Measurements from ENCODE around the gene GLIS2. TPM values are rescaled to one million over a fixed set of nuclear protein-coding genes. Genes with fewer than 3 reads are reported as not detected.

The GLIS2 gene
- total and polyA plus RNA-seq, 2 donors (not counting 1 experiment from before 2014, with no cell fraction given) = 4.0 to 6.0 TPM

DNA sequence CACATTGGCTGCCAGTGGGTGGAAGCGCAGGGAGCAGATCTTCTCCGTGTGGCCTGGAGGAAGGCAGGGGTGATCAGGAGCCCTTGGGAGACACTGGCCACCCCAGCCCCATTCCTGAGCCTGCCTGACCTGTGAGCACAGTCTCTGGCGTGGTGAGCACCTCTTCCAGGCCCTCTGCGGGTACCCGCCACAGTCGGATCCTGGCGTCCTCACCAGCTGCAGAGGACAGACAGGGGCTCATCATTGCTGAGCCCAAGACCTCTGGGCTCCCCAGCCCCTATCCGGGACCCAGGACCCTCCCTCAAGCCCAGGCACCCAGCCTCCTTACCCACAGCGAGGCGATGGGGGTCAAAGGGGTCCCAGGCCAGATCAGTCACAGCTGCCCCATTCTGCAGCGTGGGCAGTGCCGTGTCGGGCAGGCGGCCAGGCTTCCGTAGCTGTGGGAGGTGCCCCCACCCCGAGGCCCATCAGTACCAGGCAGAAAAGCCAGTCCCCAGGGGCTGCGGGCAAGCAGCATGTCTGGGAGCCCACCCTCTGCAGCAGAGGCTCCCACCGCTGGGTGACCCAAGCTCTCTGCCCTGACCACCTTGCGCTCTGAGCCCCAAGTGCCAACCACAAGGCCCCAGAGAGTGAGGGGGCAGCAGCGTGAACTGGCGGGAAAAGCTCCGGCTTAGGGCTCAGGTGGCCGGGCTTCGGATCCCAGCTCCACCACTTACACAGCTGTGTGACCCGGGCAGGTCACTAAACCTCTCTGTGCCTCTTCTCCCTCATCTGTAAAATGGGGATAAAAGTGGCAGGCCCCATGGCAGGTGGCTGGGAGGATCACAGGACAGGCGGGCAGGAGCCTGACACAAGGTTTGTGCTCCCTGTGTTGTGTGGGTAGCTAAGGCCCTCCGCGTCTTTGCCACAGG, 45.4 kb downstream of the GLIS2 start:
- no peak for DNase-seq (ENCODE audit: low read depth in 2 of 2)
- Histone ChIP-seq H4K20me1 (ENCODE audit: control insufficient read depth, extremely low read depth, insufficient read depth, low read length) (no peaks in the 10 kb centered on the region), H3K36me3 (ENCODE audit: control insufficient read depth, insufficient read depth, low read length) (peaks cover 4% of the 10 kb centered on the region), H2AFZ (ENCODE audit: low read length) (no peak overlapping the region), H3K9ac (ENCODE audit: insufficient read depth, low read length) (no peak overlapping the region), H3K79me2 (ENCODE audit: control insufficient read depth, insufficient read depth, low read length) (no peaks in the 10 kb centered on the region), H3K27ac (ENCODE audit: insufficient read depth, low read length) (no peak overlapping the region), H3K9me3 (ENCODE audit: control insufficient read depth, insufficient read depth, low read depth, low read length) (no peaks in the 10 kb centered on the region), H3K27me3 (ENCODE audit: control insufficient read depth, insufficient read depth, low read length) (no peaks in the 10 kb centered on the region), H3K4me1 (ENCODE audit: control insufficient read depth, extremely low read depth, insufficient read depth, low read length) (no peaks in the 10 kb centered on the region), H3K4me3 (replicated peaks in 1 of 4; ENCODE audit: control extremely low read depth in 1 of 4, insufficient read depth in 1 of 4, low read depth in 3 of 4, low read length in 4 of 4) (no peak overlapping the region), H3K4me2 (ENCODE audit: extremely low read depth, insufficient read depth, low read length) (no peak overlapping the region)
- TF ChIP-seq, protein P1, sequence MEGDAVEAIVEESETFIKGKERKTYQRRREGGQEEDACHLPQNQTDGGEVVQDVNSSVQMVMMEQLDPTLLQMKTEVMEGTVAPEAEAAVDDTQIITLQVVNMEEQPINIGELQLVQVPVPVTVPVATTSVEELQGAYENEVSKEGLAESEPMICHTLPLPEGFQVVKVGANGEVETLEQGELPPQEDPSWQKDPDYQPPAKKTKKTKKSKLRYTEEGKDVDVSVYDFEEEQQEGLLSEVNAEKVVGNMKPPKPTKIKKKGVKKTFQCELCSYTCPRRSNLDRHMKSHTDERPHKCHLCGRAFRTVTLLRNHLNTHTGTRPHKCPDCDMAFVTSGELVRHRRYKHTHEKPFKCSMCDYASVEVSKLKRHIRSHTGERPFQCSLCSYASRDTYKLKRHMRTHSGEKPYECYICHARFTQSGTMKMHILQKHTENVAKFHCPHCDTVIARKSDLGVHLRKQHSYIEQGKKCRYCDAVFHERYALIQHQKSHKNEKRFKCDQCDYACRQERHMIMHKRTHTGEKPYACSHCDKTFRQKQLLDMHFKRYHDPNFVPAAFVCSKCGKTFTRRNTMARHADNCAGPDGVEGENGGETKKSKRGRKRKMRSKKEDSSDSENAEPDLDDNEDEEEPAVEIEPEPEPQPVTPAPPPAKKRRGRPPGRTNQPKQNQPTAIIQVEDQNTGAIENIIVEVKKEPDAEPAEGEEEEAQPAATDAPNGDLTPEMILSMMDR (conservative IDR thresholded peaks at IDR 0.05 in 1 of 2, IDR thresholded peaks at IDR 0.05 in 1 of 2; ENCODE audit: low read depth in 1 of 2, low read length in 2 of 2) = no peak
- no peak for TF ChIP-seq EZH2 (IDR thresholded peaks at IDR 0.05; ENCODE audit: low read length, missing control alignments)

GRCh38 chr16:4361944-4362311, 46.1 kb downstream of the GLIS2 start:
- H3K79me2 ChIP-seq (ENCODE audit: control insufficient read depth, insufficient read depth, low read length) = no peaks in the 10 kb centered on the region
- H3K4me2 ChIP-seq (ENCODE audit: extremely low read depth, insufficient read depth, low read length) = no peak overlapping the region
- H3K4me1 ChIP-seq (ENCODE audit: control insufficient read depth, extremely low read depth, insufficient read depth, low read length) = no peaks in the 10 kb centered on the region
- H3K36me3 ChIP-seq (ENCODE audit: control insufficient read depth, insufficient read depth, low read length) = peaks cover 3% of the 10 kb centered on the region
- H3K9ac ChIP-seq (ENCODE audit: insufficient read depth, low read length) = no peak overlapping the region
- H3K4me3 ChIP-seq (replicated peaks in 1 of 4; ENCODE audit: control extremely low read depth in 1 of 4, insufficient read depth in 1 of 4, low read depth in 3 of 4, low read length in 4 of 4) = no peak overlapping the region
- no peak overlapping the region for H3K27ac ChIP-seq (ENCODE audit: insufficient read depth, low read length)
- no peaks in the 10 kb centered on the region for H3K27me3 ChIP-seq (ENCODE audit: control insufficient read depth, insufficient read depth, low read length)
- no peak overlapping the region for H2AFZ ChIP-seq (ENCODE audit: low read length)
- H3K9me3 ChIP-seq (ENCODE audit: control insufficient read depth, insufficient read depth, low read depth, low read length) = no peaks in the 10 kb centered on the region
- TF ChIP-seq, protein P1 (conservative IDR thresholded peaks at IDR 0.05 in 1 of 2, IDR thresholded peaks at IDR 0.05 in 1 of 2; ENCODE audit: low read depth in 1 of 2, low read length in 2 of 2) = no peak
- TF ChIP-seq EZH2 (IDR thresholded peaks at IDR 0.05; ENCODE audit: low read length, missing control alignments) = no peak
- H4K20me1 ChIP-seq (ENCODE audit: control insufficient read depth, extremely low read depth, insufficient read depth, low read length) = no peaks in the 10 kb centered on the region
- DNase-seq (ENCODE audit: low read depth in 2 of 2) = no peak

- no peak for TF ChIP-seq EZH2 (IDR thresholded peaks at IDR 0.05; ENCODE audit: low read length, missing control alignments)
- TF ChIP-seq, protein P1 (conservative IDR thresholded peaks at IDR 0.05 in 1 of 2, IDR thresholded peaks at IDR 0.05 in 1 of 2; ENCODE audit: low read depth in 1 of 2, low read length in 2 of 2) = no peak
- no peak for DNase-seq (ENCODE audit: low read depth in 2 of 2)
- Histone ChIP-seq H3K4me2 (ENCODE audit: extremely low read depth, insufficient read depth, low read length) (no peak overlapping the region), H2AFZ (ENCODE audit: low read length) (no peak overlapping the region), H3K4me3 (replicated peaks in 1 of 4; ENCODE audit: control extremely low read depth in 1 of 4, insufficient read depth in 1 of 4, low read depth in 3 of 4, low read length in 4 of 4) (no peak overlapping the region), H3K27me3 (ENCODE audit: control insufficient read depth, insufficient read depth, low read length) (no peaks in the 10 kb centered on the region), H3K9ac (ENCODE audit: insufficient read depth, low read length) (no peak overlapping the region), H3K27ac (ENCODE audit: insufficient read depth, low read length) (no peak overlapping the region), H3K79me2 (ENCODE audit: control insufficient read depth, insufficient read depth, low read length) (no peaks in the 10 kb centered on the region), H3K9me3 (ENCODE audit: control insufficient read depth, insufficient read depth, low read depth, low read length) (no peaks in the 10 kb centered on the region), H4K20me1 (ENCODE audit: control insufficient read depth, extremely low read depth, insufficient read depth, low read length) (no peaks in the 10 kb centered on the region), H3K36me3 (ENCODE audit: control insufficient read depth, insufficient read depth, low read length) (peaks cover 1% of the 10 kb centered on the region), H3K4me1 (ENCODE audit: control insufficient read depth, extremely low read depth, insufficient read depth, low read length) (no peaks in the 10 kb centered on the region)
These were observed 46.7 kb downstream of the GLIS2 start for GRCh38 chr16:4362476-4363135.

Data from fibroblast of lung (primary cell).